ENCODE results near the gene CRIM1.

CRIM1 gene

DNA sequence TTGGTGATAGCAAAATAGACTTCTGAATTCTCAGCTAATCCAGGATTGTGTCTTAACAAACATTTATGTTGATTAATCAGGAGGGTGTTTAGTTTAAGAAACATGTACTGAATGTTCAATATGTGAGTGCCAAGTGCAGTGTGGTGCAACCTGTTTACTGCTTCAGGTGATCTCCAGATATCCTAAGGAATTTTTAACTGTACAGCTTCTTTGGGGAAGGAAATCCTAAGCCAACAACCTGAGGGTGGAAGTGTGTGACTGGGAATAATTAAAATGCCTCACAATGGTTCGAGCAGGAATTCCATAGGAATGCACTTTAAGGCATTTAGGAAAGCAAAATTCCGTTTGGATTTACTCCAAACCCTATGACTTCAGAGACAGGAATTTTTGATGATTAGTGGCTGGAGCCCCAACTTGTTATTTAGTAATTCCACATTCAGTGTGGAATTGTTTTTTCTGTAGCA is 16.4 kb downstream of the CRIM1 start:
- DNase-seq (ENCODE audit: low read depth in 2 of 2), result peak; percentile 94 to 95

DNA sequence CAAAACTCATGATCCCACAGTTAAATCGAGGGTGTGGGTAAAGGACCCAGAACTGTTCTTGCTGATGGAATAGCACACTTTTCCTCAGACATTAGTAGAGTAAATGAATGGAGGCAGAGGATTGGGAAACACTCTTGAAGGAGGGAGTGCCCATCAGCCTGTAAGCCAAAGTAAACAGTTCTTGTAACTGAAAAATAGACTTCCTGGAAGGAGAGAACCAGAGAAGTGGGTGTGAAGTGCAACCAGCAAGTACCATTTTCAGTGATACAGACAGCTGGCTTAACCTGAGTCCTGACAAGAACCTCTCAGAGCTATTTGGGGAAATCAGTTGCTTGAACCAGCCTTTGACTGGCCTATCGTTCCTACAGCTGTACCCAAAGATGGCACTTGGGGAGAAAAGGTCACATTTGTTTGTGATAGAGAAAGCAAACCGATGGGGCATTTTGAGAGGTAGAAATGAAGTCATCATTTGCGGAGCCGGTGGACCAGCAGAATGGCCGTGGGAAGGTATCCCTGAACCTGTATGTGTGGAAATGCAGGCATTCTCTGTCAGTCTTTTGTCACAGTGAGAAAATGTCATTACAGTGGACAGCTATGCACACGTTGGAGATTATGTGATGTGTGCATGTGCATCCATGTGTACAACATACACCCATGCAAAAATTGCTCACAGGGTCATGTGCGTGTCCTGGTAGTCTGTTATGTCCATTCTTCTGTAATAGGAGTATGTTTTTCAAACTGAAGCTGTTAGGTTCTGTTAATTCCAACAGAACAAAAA is 17.8 kb downstream of the CRIM1 start:
- DNase-seq (ENCODE audit: low read depth in 2 of 2), result no peak

DNA sequence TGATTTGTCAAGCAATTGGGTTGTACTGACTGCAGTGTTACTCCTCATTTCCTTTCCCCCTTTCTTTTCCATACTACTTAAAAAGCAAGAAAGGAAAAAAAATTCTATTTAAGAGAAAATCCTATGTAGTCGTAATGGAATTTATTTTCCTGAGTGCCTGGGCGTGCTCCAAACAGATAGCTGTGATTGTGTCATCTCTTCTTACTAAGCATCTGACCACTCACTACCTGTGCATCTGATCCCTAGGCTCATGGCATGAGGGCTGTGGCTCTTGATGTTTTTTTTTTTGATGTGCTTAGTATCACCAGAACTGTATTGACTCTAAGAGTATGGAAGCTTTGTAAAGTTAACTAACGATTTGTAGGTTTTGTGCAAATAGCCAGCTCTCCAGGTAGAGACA is 19.0 kb downstream of the CRIM1 start:
- DNase-seq (ENCODE audit: low read depth in 2 of 2), result no peak

DNA sequence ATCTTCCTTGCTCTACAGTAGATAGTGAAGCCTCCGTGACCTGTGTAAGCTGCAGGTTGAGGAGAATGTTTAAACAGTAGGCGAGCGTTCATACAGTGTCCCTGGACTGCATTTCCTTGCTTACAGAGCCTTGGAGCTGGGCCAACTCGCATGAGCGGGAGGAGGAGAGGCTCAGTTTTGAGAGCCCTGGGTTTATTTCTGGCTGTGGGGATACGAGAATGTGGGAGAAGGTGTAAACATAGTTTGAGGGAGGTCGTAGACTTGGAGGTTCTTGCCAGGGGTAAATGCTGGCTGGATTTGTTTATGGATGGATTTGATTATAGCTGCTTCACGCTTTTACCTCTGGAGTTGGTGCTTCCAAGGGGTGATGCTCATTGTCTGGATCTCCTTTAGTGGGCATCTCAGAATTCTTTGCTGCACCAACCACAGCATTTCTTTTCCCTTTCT is 20.8 kb downstream of the CRIM1 start:
- peak in 1 of 2 experiments; percentile 39 for DNase-seq (ENCODE audit: low read depth in 2 of 2)

DNA sequence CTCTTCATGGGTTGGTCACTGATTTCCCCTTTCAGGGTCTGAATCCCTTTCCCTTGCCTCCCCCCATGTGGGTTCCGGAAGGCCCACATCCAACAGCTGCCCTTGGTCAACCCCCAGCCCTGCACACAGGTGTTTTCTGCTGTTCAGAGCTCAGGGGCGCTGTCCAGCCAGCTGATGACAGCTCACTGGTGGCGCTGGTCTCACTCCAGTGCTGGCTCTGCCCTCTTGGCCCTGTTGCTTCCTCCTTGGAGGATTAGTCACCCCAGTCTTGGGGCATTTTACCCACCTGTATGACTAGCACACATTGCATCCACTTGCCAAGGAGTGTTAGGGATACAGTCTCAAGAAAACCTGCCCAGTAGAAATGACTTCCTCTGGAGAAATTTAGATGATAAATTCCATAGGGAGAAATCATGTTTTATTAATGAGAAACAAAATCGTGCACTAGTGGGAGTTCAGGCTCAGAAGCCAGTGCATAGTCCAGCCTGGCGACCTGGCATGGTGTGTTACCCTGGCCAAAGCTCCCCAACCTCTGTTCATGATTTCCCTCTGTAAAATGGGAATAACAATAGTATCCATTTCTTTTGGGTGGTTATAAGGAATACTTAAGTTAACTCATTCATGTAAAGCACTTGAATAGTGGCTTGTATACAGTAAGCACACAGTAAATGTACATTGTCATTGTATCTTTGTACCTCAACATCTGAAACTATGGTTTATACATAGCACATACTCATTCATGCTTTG is 21.6 kb downstream of the CRIM1 start:
- no peak for DNase-seq (ENCODE audit: low read depth in 2 of 2)

DNA sequence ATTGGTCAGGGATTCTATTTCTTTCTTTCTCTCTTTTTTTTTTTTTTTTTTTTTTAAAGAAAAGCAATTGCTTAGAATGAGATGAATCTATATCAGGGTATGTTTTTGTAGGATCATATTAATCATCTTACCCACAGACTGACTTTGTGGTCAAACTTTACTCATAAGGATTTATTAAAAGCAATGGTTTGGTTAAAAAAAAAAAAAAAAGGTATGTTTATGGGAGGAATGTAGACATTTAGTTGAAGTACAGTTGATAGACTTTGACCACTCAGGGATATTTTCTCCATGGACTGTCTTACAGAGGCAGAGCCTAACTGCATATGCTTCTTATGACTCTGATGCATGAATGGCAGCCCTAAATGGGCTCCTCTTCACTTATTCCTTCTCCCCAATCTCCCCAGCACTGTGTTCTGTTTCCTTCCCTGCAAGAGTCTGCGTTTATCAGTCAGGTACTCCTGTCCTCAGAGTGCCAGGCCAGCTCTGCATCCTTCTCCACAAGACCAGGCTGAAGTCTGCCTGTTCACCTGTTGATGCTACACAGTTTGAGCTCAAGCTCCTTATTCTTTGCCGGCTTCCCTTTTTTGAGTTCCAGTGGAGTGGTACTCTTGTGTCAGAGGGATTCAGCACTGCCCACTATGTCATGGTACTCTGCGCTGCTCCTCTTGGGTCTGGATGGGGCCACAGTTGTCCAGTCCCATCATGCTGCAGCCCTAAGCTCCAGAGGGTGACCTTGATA is 24.3 kb downstream of the CRIM1 start:
- peak in 1 of 2 experiments; percentile 75 for DNase-seq (ENCODE audit: low read depth in 2 of 2)

DNA sequence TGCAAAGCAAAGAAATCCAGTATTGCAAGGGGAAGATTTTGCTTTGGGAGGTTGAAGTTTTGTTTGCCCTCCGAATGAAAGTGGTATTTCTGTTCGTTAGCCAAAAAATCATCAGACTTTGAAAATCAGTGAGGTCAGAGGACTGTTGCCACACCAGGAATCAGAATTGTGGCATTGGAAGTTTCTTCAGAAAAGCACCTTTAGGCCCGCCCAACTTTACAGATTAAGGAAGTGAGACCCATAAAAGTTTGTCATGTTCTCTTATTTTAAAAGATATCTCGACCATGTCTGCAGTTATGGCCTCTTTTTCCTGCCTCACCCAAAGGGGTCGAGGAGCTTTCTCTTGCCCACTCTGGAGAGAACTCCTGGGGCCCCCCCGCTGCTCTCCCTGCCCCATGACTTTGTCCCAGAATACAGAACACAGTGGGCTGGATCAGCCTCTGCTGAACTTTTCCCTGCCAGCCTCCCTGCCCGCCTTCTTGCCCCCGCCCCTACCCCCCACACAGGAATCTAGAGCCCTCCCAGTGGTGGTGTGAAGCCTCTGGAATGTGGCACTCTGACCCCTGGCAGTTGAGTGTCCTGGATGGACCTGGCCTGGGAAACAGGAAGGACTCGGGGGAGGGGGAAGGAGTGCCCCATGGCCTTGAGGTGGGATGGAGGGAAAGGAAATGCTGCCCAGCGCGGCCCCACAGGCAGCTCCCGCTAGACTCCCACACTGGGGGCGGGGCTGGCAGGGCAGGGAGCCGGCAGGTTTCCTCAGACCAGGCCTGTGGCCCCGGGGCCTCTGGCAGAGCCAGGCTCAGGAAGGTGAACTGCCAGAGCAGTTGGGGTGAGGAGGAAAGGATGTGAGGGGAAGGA is 25.3 kb downstream of the CRIM1 start:
- DNase-seq (ENCODE audit: low read depth in 2 of 2), result no peak

DNA sequence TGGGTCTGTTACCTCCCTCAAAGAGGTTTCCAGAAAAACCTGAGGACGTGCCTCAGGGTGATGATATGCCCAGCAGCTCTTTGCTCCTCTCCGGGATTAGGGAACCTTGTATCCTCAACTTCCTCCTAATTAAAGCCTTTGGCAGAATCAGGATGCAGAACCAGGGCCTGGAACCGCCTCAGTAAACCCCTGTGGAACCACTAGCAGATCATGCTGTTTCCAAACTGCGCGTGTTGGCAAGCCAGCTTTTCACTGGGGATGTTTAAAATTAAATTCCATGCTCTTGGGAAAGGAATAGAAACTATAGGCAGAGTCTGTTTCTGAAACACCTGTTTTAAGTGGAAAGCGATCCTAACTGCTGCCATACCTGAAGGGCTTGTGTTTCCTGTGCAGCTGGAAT is 26.4 kb downstream of the CRIM1 start:
- DNase-seq (ENCODE audit: low read depth in 2 of 2), result no peak

DNA sequence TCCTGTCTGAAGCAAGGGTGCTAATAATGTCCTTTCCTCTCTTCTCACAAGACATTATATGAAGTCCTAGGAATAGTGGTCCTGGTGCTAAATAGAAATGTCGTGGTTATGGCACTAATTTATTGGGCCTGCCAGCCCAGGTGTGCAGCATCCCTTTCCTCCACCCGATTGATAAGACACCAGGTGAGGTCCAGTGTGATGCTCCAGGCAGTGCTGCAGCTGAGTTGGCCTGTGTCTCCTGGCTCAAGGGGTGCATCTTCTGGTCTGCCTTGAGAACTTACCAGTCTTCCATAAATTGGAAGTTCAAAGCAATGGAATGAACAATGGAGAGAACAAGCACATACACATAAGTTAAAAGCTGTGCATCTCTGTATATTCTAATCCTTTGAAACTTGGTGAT is 26.9 kb downstream of the CRIM1 start:
- no peak for DNase-seq (ENCODE audit: low read depth in 2 of 2)

DNA sequence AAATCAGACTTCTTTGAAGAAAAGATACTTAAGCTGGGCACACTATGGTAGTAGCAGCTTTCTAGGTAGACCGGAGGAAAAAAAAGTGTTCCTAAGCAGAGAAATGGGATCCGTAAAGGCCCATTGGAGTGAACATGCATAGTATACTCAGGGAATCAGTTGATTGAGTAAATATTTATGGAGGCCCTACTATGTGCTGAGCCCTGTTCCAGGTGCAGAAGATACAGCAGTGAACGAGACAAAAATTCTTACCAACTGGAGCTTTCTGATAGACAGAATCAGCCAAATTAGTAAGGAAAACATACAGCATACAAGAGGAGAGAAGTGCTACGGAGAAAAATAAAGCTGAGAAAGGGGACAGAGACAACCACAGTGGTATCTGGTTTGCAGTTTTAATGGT is 28.1 kb downstream of the CRIM1 start:
- DNase-seq (ENCODE audit: low read depth in 2 of 2), result no peak

DNA sequence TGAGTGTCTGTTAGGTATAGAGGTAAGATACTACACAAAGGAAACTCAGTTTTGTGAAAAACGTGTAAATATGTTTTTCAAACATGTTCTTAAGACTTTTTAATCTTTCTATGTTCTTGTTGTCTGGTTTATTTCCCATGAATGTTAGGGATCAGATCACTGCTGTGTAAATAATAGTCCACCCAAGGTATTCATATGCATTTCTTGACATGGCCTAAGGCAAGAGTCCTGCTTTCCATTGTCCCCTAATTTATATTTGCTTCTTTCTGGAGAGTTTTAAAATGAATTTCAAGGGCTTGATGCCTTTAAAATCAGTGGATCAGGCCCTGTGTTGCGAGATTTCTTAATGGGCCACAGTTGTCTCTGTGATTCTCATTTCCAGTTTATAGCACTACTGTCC is 28.9 kb downstream of the CRIM1 start:
- no peak for DNase-seq (ENCODE audit: low read depth in 2 of 2)

DNA sequence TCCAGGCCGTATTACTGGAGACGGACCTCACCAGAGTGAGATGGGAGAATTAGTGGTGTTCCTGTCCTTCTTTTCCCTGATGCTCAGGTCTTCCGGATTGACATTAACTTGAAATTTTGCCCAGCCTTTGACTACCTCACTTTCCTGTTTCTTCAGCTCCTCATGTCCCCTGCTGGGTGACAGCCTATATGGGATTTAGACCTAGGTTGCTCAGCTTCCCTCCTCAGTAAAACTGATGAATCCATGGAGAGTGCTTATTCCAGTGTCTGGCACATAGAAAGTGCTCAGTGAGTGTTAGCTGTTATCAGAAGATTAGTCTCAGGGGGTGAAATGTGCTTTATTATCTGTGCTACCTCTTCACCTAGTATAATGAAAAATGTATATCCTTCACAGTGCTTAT is 30.0 kb downstream of the CRIM1 start:
- DNase-seq (ENCODE audit: low read depth in 2 of 2), result no peak

DNA sequence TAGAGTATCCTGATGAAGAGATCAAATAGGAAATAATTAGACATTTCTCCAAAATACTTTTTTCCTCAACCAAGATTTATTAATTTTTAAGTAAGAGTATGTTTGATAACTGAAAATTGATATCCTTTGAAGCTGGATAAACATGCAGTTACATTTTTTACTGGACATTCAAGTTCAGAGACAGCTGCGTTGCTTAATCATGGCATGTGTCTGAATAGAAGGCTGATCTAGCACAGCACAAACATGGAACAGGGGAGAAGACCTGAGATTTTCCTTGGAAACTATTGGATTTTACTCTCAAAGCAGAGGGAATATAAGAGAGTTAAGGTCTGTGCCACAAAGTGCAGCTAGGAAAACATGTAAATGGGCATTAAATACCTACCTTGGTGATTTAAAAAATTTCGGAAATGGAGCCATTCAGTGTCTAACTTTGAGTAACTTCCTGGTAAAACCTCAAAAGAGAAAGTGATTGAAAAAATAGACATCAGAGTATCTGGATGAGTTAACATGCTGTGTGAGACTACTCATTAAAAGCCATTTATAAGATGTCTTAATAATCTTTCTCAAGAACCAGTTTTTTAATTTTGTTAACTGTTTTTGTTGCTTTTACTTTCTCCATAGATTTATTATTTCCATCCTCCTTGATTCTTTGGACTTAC is 31.8 kb downstream of the CRIM1 start:
- no peak for DNase-seq (ENCODE audit: low read depth in 2 of 2)

DNA sequence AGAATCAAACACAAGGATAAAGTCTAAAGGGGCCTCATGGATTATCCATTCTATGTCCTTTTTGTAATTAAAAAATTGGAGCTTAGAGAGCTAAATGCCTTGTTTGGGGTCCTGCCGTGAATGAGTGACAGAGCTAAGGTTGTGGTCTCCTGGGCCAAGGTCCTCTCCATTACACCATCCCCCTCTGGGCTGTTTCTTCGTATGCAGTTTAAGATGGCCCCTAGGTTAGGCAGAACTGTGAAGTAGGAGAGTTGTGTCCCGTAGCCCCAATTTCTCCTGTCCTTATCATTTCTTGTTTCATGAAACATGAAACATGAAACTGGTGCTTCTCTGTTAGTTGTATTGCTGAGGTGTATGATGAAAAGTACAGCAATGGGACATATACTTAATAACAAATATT is 32.9 kb downstream of the CRIM1 start:
- no peak for DNase-seq (ENCODE audit: low read depth in 2 of 2)

DNA sequence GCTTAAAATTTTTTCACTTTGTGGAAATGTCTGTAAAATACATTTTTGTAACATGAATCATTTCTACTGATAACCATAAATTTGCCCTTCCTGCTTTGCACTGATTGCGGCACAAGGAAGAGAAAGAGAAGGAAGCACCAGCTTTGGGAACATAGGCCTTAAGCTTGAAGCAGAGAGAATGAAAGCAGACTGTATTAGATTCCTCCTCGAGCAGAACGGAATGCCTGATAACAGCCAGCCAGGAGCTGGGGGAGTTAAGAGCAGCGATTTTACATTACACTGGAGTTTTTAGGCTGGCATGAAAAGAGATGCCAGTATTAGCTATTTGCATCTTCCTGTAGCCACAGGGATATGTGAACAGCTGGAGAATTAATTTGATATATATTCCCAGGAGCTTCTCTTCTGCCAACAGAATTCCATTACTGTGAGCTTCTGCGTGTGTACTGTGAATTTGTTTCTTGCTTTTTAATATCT is 33.5 kb downstream of the CRIM1 start:
- DNase-seq (ENCODE audit: low read depth in 2 of 2), result peak in 1 of 2 experiments; percentile 45

DNA sequence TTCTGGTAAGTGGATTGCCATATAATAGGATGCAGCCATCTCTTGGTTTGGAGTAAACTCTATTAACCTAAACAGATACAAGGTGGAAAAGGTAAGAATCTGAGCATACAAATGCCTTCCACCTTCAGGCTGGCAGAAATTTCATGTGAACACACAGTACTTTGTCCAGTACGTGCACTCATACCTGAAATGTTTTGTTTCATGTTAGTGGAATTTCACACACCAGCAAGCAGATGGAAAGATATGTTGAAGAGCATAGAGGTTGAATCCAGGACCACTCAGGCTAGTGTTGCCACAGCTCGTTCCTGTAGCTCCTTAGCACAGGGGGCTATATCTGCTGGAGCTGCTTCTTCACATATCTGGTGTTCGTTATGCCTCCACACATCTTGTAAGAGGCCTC is 34.0 kb downstream of the CRIM1 start:
- DNase-seq (ENCODE audit: low read depth in 2 of 2), result no peak

DNA sequence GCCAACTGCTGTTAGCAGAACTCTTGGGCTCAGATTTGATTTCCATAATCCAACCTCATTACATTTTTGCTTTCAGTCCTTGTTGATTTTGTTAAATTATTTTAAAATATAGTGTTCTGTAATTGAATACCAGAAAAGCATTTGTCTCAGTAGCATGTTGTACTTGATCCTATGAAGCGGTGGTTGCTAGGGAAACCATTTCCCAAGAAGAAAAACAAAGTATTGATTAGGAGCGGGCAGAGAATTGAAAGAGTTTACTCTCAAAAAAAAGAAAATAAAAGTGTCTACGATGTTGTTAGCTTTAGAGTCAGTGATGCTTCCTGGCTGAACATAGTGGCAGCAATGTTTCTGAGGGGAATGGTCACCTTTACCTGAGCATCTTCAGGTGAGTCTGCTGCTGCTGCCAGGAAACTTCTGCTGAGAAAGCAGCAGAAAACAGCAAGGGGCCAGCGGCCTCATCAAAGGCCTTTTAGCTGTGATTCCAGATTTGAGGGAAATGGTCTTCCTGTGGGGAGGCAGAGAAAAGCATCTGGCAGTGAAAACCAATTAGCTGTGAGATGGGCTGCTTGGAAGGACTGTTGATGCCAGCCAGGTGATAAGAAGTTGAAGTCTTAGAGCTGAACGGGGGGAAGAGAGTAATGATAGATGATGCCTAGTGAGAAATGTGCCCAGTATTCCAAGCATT is 37.1 kb downstream of the CRIM1 start:
- no peak for DNase-seq (ENCODE audit: low read depth in 2 of 2)

DNA sequence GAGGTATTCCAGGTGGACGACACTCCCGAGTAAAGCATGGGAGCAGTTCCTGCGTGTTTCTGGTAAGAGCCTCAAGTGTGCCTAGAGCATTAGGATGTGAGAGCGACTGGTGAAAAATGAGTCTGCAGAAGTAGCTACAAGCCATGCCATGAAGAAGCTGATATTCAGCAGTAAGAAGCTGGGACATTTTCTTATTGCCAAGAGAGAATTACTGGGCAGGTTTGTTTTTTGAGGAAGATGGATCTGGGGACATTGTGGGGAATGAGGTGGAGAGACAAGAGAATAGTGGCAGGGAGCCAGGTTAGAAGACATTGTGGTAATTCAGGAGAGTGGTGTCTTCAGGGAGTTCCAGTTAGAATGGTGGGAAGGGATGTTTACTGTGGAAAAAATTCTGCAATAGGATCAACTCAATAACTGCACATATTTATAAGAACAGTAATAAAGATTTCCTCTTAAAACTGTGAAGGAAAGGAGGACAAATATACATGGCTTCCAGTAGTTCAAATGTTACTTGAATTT is 38.2 kb downstream of the CRIM1 start:
- DNase-seq (ENCODE audit: low read depth in 2 of 2), result no peak

DNA sequence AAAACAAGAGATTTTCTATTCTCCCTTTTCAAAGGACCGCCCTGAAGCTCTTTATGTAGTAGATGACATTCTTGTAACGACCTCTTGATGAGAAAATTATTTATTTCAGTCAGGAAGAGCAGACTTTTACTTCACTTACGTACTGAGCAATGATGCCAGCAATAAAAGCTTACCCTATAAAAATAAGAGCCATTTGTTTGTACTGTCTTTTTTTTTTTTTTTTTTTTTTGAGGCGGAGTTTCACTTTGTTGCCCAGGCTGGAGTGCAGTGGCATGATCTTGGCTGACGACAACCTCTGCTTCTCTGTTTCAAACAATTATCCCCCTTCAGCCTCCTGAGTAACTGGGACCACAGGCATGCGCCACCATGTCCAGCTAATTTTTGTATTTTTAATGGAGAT is 39.2 kb downstream of the CRIM1 start:
- DNase-seq (ENCODE audit: low read depth in 2 of 2), result no peak

DNA sequence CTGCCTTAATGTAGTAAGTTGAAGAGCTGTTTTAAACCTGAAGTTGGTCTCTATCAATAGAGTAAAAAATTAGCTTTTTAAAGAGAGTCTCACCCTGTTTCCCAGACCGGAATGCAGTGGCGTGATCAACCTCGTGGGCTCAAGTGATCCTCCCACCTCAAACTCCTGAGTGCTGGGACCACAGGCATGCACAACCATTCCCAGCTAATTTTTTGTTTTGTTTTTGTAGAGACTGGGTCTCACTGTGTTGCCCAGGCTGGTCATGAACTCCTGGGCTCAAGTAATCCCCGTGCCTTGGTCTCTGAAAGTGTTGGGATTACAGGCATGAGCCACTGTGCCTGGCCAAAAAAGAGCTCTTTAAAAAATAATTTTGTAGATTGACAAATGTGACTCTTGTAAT is 40.3 kb downstream of the CRIM1 start:
- no peak for DNase-seq (ENCODE audit: low read depth in 2 of 2)

All from fibroblast of skin of left biceps (primary cell).